ENCODE results near the gene PLAGL1. TPM values are rescaled to one million over a fixed set of nuclear protein-coding genes. Genes with fewer than 3 reads are reported as not detected.
A peak's percentile ranks its signal among the peaks of the same experiment; 100 is the strongest.

The PLAGL1 gene
- total RNA-seq, 2 experiments from 2014 or later, result 10.0 to 11.7 TPM

GRCh38 chr6:144006736-144007477 is 1.2 kb downstream of the PLAGL1 start:
- Mint-ChIP-seq H3K27ac (no peak overlapping the region), H3K36me3 (ENCODE audit: low read depth) (no peaks in the 10 kb centered on the region), H3K4me1 (ENCODE audit: low read depth) (peaks cover 8% of the 10 kb centered on the region), H3K27me3 (ENCODE audit: low read depth) (peaks cover 15% of the 10 kb centered on the region), H3K4me3 (peak overlapping the region; percentile 67), H3K9me3 (no peaks in the 10 kb centered on the region)
- intact Hi-C loops (cut with micrococcal nuclease), result no loop called here
- CTCF ChIA-PET, result no interaction called here
- DNase-seq, result peak; percentile 10

GRCh38 chr6:143999406-143999805 is 8.7 kb downstream of the PLAGL1 start:
- DNase-seq, result no peak
- Mint-ChIP-seq H3K9me3 (no peaks in the 10 kb centered on the region), H3K36me3 (ENCODE audit: low read depth) (no peaks in the 10 kb centered on the region), H3K4me1 (ENCODE audit: low read depth) (no peaks in the 10 kb centered on the region), H3K27me3 (ENCODE audit: low read depth) (peaks cover 6% of the 10 kb centered on the region), H3K27ac (no peak overlapping the region), H3K4me3 (no peak overlapping the region)
- intact Hi-C loops (cut with micrococcal nuclease), result no loop called here
- CTCF ChIA-PET, result interaction anchor here (1.0 to 1.8 kb wide), 2 partner anchors 14 to 59 kb away, joined by 3 to 4 read pairs; no protein-coding TSS in a partner anchor

DNA sequence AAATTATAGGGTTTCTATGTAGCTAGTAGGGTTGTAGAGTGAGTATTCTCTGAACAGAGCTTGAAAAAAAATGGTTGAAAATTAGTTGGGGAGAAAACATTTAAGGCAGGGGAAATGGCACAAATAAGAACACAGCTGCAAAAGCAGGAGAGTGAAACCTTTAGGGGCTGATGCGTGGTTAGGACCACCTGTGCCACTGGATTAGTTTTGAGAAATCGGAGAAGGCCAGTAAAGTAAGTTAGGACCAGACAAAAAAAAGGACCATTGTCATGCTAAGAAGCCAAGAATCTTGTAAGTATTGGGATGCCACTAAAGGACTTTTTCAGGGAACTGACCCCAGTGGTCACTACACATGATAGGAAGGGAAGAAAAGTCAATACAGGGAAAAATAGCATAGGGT is 9.4 kb downstream of the PLAGL1 start:
- intact Hi-C loops (cut with micrococcal nuclease), result no loop called here
- DNase-seq, result no peak
- CTCF ChIA-PET, result interaction anchor here (0.6 to 1.8 kb wide), 5 partner anchors 15 to 424 kb away, joined by 3 to 4 read pairs (median 4); no protein-coding TSS in a partner anchor
- no peak overlapping the region for H3K4me3 Mint-ChIP-seq
- no peaks in the 10 kb centered on the region for H3K9me3 Mint-ChIP-seq
- no peak overlapping the region for H3K27ac Mint-ChIP-seq
- H3K36me3 Mint-ChIP-seq (ENCODE audit: low read depth), result no peaks in the 10 kb centered on the region
- peaks cover 6% of the 10 kb centered on the region for H3K27me3 Mint-ChIP-seq (ENCODE audit: low read depth)
- no peaks in the 10 kb centered on the region for H3K4me1 Mint-ChIP-seq (ENCODE audit: low read depth)

DNA sequence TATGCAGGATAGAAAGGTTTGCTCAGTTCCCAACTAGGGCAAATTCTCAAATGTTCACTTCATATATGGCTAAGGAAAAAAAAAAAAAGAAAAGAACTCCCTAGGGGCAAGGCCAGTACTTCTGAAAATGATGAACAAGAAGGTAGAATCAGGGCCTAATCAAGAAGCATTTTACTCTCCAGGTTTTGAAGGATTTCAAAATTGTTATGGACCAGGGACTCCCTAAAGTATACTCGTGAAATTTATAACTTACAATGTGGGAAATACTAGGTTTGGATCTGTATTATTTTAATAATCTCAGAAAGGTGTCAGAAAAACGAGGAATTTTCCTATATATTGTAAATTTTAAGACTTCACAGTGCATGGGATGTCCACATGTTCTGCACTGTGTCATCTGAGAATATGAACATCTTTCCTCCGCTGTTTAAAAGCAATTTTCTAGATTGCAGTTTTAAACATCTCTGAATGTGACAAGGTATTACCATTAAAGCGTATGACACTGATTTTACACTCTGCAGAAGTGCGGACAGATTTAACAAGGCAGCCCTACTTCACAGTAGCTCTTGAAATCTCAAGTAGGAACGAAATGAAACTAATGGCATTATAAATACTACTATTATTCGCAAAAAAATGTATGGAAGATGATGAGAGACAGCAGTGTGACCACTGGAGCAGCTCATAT is 14.0 kb downstream of the PLAGL1 start:
- Mint-ChIP-seq H3K27me3 (ENCODE audit: low read depth) (peaks cover 4% of the 10 kb centered on the region), H3K9me3 (no peaks in the 10 kb centered on the region), H3K36me3 (ENCODE audit: low read depth) (peaks cover 1% of the 10 kb centered on the region), H3K4me1 (ENCODE audit: low read depth) (no peaks in the 10 kb centered on the region), H3K27ac (no peak overlapping the region), H3K4me3 (no peak overlapping the region)
- intact Hi-C loops (cut with micrococcal nuclease), result no loop called here
- DNase-seq, result no peak
- CTCF ChIA-PET, result no interaction called here

DNA sequence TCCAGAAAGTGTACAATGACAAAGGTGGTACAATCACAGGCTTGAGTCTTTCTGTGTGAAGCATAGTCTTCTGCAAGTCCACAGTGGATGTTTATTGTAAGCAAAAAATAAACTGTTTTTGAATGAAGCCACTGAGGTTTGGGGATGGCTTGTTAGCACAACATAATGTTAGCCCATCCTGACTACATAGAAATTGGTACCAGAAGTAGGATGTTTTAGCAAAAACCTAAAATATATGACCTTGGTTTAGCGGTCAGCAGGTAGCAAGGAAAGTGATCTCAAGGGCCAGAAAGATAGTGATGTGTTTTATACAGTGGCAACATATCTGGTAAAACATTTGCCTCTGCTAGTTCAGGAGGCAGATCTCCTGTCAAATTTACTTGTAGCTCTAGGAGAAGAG is 15.8 kb downstream of the PLAGL1 start:
- Mint-ChIP-seq H3K27me3 (ENCODE audit: low read depth) (peaks cover 4% of the 10 kb centered on the region), H3K36me3 (ENCODE audit: low read depth) (peaks cover 1% of the 10 kb centered on the region), H3K9me3 (no peaks in the 10 kb centered on the region), H3K4me1 (ENCODE audit: low read depth) (no peaks in the 10 kb centered on the region), H3K27ac (no peak overlapping the region), H3K4me3 (no peak overlapping the region)
- no peak for DNase-seq
- CTCF ChIA-PET, result interaction anchor here (1.2 to 1.6 kb wide), 2 partner anchors 21 to 51 kb away, joined by 3 to 6 read pairs; no protein-coding TSS in a partner anchor
- intact Hi-C loops (cut with micrococcal nuclease), result no loop called here

DNA sequence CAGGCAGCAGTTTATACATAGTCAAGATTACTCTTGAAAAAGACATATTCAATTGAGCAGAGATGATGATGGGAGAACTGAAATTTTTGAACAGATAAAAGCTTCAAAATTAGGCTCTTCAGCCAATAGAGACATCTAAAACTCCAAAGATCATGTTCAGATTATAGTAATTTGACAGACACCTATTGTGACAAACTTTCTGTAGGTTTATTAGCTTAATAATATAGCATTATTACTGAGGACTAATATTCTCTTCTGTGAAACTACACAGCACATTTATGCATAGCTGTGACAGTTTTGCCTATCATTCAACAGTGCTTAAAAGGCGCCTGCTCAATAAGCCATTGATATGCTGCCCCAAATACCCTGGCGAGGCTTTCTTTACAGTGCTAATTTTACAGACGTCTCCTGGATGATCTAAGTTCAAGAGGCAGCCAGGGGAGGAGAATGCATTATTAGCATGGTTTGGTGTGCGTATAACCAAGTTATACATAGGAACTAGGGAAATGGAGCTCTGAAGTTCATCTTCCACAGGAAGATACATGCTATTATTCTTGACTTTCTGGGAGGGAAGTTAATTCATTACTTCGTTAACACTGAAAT is 21.5 kb downstream of the PLAGL1 start:
- H3K36me3 Mint-ChIP-seq (ENCODE audit: low read depth), result no peaks in the 10 kb centered on the region
- CTCF ChIA-PET, result interaction anchor here (0.6 kb wide), 1 partner anchor 9 kb away, joined by 3 read pairs; no protein-coding TSS in a partner anchor
- no peaks in the 10 kb centered on the region for H3K9me3 Mint-ChIP-seq
- H3K27me3 Mint-ChIP-seq (ENCODE audit: low read depth), result no peaks in the 10 kb centered on the region
- no peaks in the 10 kb centered on the region for H3K4me1 Mint-ChIP-seq (ENCODE audit: low read depth)
- intact Hi-C loops (cut with micrococcal nuclease), result no loop called here
- no peak overlapping the region for H3K4me3 Mint-ChIP-seq
- no peak overlapping the region for H3K27ac Mint-ChIP-seq
- DNase-seq, result no peak

- Mint-ChIP-seq H3K27ac (no peak overlapping the region), H3K4me1 (ENCODE audit: low read depth) (no peaks in the 10 kb centered on the region), H3K9me3 (peaks cover 2% of the 10 kb centered on the region), H3K4me3 (no peak overlapping the region), H3K36me3 (ENCODE audit: low read depth) (no peaks in the 10 kb centered on the region), H3K27me3 (ENCODE audit: low read depth) (no peaks in the 10 kb centered on the region)
- intact Hi-C loops (cut with micrococcal nuclease), result no loop called here
- DNase-seq, result no peak
- CTCF ChIA-PET, result interaction anchor here (0.7 to 1.8 kb wide), 2 partner anchors 42 to 409 kb away, joined by 4 read pairs; no protein-coding TSS in a partner anchor
Measured at GRCh38 chr6:143984666-143985065, 23.4 kb downstream of the PLAGL1 start.

DNA sequence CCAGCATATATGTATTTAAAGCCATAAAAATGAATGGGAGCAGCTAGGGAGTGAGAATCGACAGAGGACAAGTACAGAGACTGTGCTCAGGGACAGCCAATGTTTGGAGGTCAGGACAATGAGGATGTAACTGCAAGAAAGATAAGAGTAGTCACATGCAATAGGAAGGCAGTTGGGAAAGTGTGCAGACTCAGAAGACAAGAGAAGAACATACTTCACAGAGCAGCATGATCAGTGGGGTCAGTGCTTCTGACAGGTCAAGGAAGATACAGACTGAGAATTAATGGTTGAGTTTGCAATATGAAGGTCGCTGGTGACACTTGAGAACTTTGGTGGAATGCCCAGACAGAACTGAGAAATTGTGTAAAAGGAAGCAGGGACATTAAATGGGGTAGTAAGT is 25.1 kb downstream of the PLAGL1 start:
- CTCF ChIA-PET, result interaction anchor here (1.8 kb wide), 1 partner anchor 40 kb away, joined by 4 read pairs; no protein-coding TSS in a partner anchor
- Mint-ChIP-seq H3K27me3 (ENCODE audit: low read depth) (no peaks in the 10 kb centered on the region), H3K4me1 (ENCODE audit: low read depth) (no peaks in the 10 kb centered on the region), H3K9me3 (peaks cover 2% of the 10 kb centered on the region), H3K36me3 (ENCODE audit: low read depth) (no peaks in the 10 kb centered on the region), H3K27ac (no peak overlapping the region), H3K4me3 (no peak overlapping the region)
- intact Hi-C loops (cut with micrococcal nuclease), result no loop called here
- DNase-seq, result no peak

DNA sequence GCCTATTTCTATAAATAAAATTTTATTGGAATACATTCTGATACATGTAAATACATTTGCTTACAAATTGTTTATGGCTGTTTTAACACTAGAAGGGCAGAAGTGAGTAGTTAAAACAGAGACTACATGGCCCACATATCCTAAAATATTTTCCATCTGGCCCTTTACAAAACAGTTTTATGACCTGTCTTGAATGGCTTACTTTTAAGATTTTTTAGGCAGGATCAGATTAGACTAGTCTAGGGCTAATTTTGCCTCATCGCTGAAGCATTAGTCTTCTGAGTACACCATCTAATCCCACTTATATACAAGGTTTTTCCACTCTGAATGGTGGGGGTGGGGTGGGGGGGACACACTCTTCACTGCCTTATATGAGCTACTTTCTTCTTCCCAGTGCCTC is 27.1 kb downstream of the PLAGL1 start:
- peaks cover 2% of the 10 kb centered on the region for H3K4me1 Mint-ChIP-seq (ENCODE audit: low read depth)

GRCh38 chr6:143976806-143977349 is 31.2 kb downstream of the PLAGL1 start:
- Mint-ChIP-seq H3K36me3 (ENCODE audit: low read depth) (no peaks in the 10 kb centered on the region), H3K4me3 (no peak overlapping the region), H3K27me3 (ENCODE audit: low read depth) (no peaks in the 10 kb centered on the region), H3K27ac (no peak overlapping the region), H3K4me1 (ENCODE audit: low read depth) (peaks cover 2% of the 10 kb centered on the region), H3K9me3 (peaks cover 2% of the 10 kb centered on the region)
- DNase-seq, result no peak
- CTCF ChIA-PET, result no interaction called here
- intact Hi-C loops (cut with micrococcal nuclease), result no loop called here

More for the DNA sequence above, 27.1 kb downstream of the PLAGL1 start:
- no peak overlapping the region for H3K27ac Mint-ChIP-seq
- DNase-seq, result no peak
- no peak overlapping the region for H3K4me3 Mint-ChIP-seq
- H3K27me3 Mint-ChIP-seq (ENCODE audit: low read depth), result no peaks in the 10 kb centered on the region
- intact Hi-C loops (cut with micrococcal nuclease), result no loop called here
- no peaks in the 10 kb centered on the region for H3K36me3 Mint-ChIP-seq (ENCODE audit: low read depth)
- peaks cover 2% of the 10 kb centered on the region for H3K9me3 Mint-ChIP-seq
- CTCF ChIA-PET, result no interaction called here

DNA sequence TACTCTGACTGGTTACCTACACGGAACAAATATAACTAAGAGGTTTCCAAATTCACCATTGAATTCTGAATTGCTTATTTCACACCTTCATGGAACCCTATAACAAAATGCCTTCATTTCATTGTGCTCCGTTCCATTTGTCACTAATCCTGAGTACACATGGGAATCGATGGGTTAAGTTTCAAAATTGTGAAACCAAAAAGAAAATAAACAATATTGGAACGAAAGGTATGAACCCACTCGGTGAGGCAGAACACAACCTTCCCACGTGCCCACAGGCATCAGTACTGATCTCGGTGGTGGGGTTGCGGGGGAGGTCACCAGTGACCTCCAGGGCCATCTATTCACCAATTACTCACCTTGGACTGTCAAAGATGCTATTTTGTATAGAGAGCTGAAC is 34.0 kb downstream of the PLAGL1 start:
- Mint-ChIP-seq H3K27me3 (ENCODE audit: low read depth) (no peaks in the 10 kb centered on the region), H3K27ac (no peak overlapping the region), H3K4me3 (no peak overlapping the region), H3K9me3 (no peaks in the 10 kb centered on the region), H3K4me1 (ENCODE audit: low read depth) (peaks cover 2% of the 10 kb centered on the region), H3K36me3 (ENCODE audit: low read depth) (no peaks in the 10 kb centered on the region)
- intact Hi-C loops (cut with micrococcal nuclease), result no loop called here
- CTCF ChIA-PET, result interaction anchor here (0.8 kb wide), 1 partner anchor 32 kb away, joined by 3 read pairs; no protein-coding TSS in a partner anchor
- no peak for DNase-seq

Data from activated naive CD4-positive, alpha-beta T cell treated with anti-CD3 and anti-CD28 coated beads for 36 hours (primary cell).